NCI-H2029 (cell line): Measurements from ENCODE around the gene NDUFAF7.
"Not testable (repeated sequence)": the region's sequence is repeated elsewhere in the genome, so short reads cannot be mapped to it uniquely, and the experiment has no call there.

Experiments
- DNase-seq: peaks from one replicate; lab custom pipeline; 2025; lab: John Stamatoyannopoulos, UW

The NDUFAF7 gene

DNA sequence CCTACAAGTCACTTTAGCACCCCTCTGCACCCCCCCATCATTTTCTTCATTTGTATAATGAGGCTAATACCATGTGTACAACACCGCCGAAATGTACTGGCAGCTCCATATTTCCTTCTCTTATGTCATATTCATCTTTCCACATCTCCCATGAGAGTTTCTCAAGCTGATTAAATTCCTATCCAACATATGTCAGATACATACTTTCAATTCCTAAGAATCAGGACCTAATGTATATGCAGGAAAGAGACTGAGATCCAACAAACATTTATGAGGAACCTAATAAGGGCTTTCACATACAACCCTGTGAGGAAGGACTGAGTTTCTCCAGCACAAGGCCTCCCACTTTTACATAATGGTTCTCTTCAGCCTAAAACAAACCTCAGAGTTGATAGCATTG lies 51.3 kb downstream of the NDUFAF7 start:
- DNase-seq: no peak

DNA sequence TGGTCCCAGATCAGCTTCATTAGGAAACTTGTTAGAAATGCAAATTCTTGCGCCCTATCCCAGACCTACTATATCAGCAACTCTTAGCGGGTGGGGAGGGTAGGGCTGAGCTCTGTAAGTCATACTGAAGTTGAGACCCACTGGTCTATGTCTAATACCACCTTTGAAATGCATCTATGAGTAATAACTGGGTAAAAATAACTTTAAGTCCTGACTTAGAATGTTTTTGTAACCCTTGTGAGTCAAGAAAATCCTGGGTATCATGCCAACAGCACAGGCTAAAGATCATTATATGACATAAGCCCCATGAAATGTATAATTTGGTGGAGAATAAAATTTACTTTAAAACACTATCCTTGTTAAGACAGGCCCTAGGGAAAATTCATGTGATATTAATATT lies 51.7 kb downstream of the NDUFAF7 start:
- no peak for DNase-seq

DNA sequence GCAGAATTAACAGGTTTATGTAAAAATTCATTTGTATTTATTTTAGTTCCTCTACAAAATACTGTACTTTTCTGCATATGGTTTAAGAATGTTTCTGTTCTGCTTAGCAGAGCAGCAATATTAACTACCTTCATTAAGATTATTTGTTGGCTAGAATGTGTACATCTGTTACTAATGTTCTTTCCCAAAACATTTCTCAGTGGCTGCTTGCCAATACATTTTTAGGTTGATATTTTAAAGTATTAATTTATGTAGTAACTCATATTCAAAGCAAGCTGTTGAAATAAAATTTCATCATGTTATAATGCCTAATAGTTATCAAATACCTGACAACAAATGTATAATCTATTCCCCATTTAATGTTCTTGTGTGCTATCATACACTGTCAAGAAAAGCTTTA lies 52.9 kb downstream of the NDUFAF7 start:
- DNase-seq: no peak

DNA sequence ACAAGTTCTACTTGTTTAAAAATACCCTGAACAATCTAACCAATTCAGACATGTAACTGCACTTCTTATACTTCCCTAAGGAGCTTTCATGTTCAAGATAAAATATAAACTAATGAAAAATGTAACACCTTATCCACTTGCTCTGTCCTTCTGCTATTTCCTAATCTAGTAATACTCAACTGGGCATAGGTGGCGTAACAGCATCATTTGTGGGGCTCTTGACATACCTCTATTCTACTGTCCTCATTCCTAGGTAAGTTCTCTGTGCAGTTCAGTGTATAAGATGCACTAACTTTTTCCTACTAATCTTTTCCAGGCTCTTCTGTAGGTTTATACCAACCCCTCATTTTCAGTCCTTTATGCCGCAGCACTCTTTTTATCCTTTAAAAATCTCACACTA lies 56.5 kb downstream of the NDUFAF7 start:
- no peak for DNase-seq

DNA sequence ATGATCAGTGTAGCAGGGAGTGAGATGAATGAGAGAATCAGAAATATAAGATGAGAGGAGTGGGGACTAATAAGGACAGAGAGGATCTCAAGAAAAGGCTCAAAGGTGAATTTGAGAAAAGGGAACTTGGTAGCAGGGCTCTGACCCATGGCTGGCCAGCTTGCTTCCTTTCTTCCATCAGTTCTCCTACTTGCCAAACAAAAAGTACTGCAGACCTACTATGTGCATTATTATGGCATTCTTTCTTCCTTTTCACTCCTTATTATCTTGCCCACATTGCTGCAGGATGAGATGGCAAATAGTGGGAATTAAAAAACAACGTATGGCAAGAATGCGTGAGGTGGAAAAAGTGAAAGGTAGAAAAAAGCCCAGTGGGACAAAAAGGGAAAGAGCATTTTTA lies 60.2 kb downstream of the NDUFAF7 start:
- DNase-seq: no peak

DNA sequence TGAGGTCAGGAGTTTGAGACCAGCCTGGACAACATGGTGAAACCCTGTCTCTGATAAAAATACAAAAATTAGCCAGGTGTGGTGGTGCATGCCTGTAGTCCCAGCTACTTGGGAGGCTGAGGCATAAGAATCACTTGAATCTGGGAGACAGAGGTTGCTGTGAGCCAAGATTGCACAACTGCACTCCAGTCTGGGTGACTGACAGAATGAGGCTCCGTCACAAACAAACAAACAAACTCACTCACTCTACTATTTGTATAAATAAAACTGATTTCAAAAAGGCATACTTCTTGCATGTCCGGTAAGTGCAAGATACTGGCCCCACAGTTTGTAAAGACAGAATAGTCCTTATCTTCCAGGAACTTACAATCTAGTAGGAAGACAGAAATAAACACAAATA lies 63.4 kb downstream of the NDUFAF7 start:
- not testable (repeated sequence) for DNase-seq

DNA sequence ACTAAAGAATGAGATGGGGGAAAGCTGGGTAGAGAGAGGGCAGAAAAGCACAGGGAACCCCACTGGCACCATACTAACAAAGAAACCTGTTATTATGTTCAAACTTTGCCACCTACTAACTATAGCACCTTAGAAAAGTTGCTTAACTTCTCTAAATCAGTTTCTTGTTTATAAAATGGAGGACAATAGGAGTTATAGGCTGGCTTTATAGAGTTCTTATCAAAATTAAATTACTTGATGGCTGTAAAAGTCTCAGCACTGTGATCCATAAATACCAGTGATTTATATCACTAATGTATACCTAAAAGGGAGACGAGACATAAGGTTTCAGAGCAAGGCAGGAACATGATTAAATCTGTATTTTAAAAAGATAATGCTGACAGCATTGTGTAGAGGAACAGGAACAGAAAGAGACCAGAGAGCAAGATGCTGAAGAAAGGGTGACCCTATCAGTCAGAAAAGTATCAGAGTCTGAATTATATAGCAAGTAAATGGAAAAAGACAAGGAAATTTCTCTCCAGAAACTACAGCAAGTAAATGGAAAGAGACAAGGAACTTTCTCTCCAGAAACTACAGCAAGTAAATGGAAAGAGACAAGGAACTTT lies 64.1 kb downstream of the NDUFAF7 start:
- no peak for DNase-seq

DNA sequence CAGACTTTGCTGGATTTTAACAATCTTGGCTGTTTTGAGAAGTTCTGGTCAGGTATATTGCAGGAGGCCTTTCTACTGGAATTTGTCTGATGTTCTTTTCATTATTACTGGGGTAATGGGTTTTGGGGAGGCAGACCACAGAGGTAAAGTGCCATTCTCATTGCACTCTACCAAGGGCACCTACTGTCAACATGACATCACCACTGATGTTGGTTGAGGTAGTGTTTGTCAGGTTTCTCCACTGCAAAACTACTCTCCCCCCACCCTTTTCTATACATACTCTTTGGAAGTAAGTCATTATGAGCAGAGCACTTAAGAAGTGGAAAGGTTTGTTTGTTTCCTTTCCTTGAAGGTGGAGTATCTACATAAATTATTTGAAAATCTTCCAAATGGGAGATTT lies 66.2 kb downstream of the NDUFAF7 start:
- DNase-seq: no peak
